Gastrocnemius medialis (tissue), 4 donors: ENCODE data around the gene SCG5. TPM values are rescaled to one million over a fixed set of nuclear protein-coding genes. Genes with fewer than 3 reads are reported as not detected.

Experiments used
- ATAC-seq, 2 donors: fragments of 150-250 bp; one replicate each; pipeline ENCODE4 v1.9.1; 2016
- DNase-seq, 2 donors: peaks; one replicate each; pipeline ENCODE4 v3.0.0-alpha.2; 2019
- H3K27ac ChIP-seq, 4 donors: fragments of 200-600 bp; sonication (generic); 1 replicate in 1 of 4; 2 replicates in 3 of 4; pipeline ENCODE4 v1.5.1; 2016 to 2018; ENCODE audit warnings: mild to moderate bottlenecking in 2 of 4, moderate library complexity in 1 of 4
- H3K27me3 ChIP-seq, 3 donors: fragments of 200-600 bp; sonication (generic) in 2 of 3; 1 replicate in 1 of 3; 2 replicates in 2 of 3; pipeline versions ENCODE4 v1.5.1 to v1.6.0; 2016 to 2019; ENCODE audit warnings: mild to moderate bottlenecking in 1 of 3, moderate library complexity in 1 of 3
- H3K36me3 ChIP-seq, 2 donors: fragments of 200-600 bp; sonication (generic) in 1 of 2; one replicate each; pipeline ENCODE4 v1.5.1; 2017 to 2018
- H3K4me1 ChIP-seq, 2 donors: fragments of 200-600 bp; sonication (generic) in 1 of 2; one replicate each; pipeline ENCODE4 v1.5.1; 2016 to 2017; ENCODE audit warnings: mild to moderate bottlenecking in 2 of 2
- H3K4me3 ChIP-seq, 4 donors: fragments of 200-600 bp; sonication (generic) in 3 of 4; 1 replicate in 1 of 4; 2 replicates in 3 of 4; pipeline ENCODE4 v1.5.1; 2016 to 2019; ENCODE audit warnings: mild to moderate bottlenecking in 2 of 4
- H3K9me3 ChIP-seq, 3 donors: fragments of 200-600 bp; sonication (generic) in 2 of 3; 1 replicate in 1 of 3; 2 replicates in 2 of 3; pipeline ENCODE4 v1.5.1; 2016 to 2019
- POLR2A ChIP-seq, 2 donors: fragments of 450-650 bp; IDR thresholded peaks; one replicate each; pipeline ENCODE4 v1.6.1; 2017; ENCODE audit warnings: antibody characterized with exemption in 2 of 2, mild to moderate bottlenecking in 2 of 2, moderate library complexity in 2 of 2
- in situ Hi-C, 4 donors: fragments of 200-750 bp; cut with MboI; loops; one replicate each; pipeline versions ENCODE4 v1.15.0 to v1.8.0; 2017; ENCODE audit warnings: low sequenced_read_pairs in 4 of 4
- intact Hi-C: fragments of 100-400 bp; cut with DNase I; formaldehyde crosslinking; loops from one replicate; pipeline ENCODE4 v1.15.1; 2023; ENCODE audit warnings: low total_unique reads
- total RNA-seq, 4 donors: library from RNA; depleted of rRNA; stranded (reverse); fragments of >200 nt; gene quantifications; one replicate each; pipeline versions ENCODE4 v1.1.0 to v1.2.3, GENCODE V29; 2016
- TF ChIP-seq, protein P1 (sequence below), 5 experiments: fragments of 450-650 bp in 3 of 5; fragments of 200-600 bp in 2 of 5; sonication (generic) in 2 of 5; IDR thresholded peaks in 4 of 5; conservative IDR thresholded peaks in 1 of 5; 1 replicate in 4 of 5; 2 replicates in 1 of 5; pipeline ENCODE4 v1.5.1; 2016 to 2019; ENCODE audit warnings: antibody characterized with exemption in 5 of 5, mild to moderate bottlenecking in 3 of 5, moderate library complexity in 3 of 5

Gene SCG5
- total RNA-seq, 4 donors from 2014 or later = 0.53 TPM; not detected in 3

- Histone ChIP-seq H3K4me3 (no peak overlapping the region), H3K9me3 (no peaks in the 10 kb centered on the region), H3K27me3 (peaks cover 10 to 17% (median 11%) of the 10 kb centered on the region in 3 donors), H3K27ac (no peak overlapping the region), H3K4me1 (no peaks in the 10 kb centered on the region), H3K36me3 (no peaks in the 10 kb centered on the region)
- TF ChIP-seq, protein P1, sequence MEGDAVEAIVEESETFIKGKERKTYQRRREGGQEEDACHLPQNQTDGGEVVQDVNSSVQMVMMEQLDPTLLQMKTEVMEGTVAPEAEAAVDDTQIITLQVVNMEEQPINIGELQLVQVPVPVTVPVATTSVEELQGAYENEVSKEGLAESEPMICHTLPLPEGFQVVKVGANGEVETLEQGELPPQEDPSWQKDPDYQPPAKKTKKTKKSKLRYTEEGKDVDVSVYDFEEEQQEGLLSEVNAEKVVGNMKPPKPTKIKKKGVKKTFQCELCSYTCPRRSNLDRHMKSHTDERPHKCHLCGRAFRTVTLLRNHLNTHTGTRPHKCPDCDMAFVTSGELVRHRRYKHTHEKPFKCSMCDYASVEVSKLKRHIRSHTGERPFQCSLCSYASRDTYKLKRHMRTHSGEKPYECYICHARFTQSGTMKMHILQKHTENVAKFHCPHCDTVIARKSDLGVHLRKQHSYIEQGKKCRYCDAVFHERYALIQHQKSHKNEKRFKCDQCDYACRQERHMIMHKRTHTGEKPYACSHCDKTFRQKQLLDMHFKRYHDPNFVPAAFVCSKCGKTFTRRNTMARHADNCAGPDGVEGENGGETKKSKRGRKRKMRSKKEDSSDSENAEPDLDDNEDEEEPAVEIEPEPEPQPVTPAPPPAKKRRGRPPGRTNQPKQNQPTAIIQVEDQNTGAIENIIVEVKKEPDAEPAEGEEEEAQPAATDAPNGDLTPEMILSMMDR (IDR thresholded peaks at IDR 0.05 in 4 of 5, conservative IDR thresholded peaks at IDR 0.05 in 1 of 5) = no peak
- no peak for TF ChIP-seq POLR2A (IDR thresholded peaks at IDR 0.05)
- DNase-seq (no peak), ATAC-seq (no peak)
- in situ Hi-C loops = no loop called here
- intact Hi-C loops = no loop called here
Observed at GRCh38 chr15:32646291-32646690, 4.8 kb downstream of the SCG5 start.

DNA sequence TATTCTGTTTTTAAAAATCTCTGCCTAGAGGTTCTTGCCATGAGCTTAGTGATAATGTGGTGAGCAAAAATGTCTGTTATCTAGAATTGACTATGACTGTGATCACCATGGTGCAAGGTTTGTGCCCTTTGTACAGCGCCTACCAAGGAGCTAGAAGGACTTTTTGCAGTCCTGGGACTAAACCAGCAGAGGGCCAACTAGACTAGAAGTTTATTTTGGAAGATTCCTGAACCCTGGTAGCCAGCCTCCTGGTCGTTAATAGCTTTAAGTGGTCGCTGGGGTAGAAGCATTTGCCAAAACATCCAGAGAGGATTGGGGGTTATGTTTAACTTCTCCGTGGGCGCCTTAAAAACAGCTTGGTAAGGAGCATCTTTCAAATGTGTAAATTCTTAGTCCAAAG, 7.8 kb downstream of the SCG5 start:
- Histone ChIP-seq H3K27me3 (peaks cover 0 to 2% (median 0%) of the 10 kb centered on the region in 3 donors), H3K27ac (no peak overlapping the region), H3K36me3 (no peaks in the 10 kb centered on the region), H3K4me1 (no peaks in the 10 kb centered on the region), H3K4me3 (no peak overlapping the region), H3K9me3 (no peaks in the 10 kb centered on the region)
- no peak for DNase-seq
- in situ Hi-C loops = no loop called here
- intact Hi-C loops = no loop called here
- ATAC-seq = no peak
- TF ChIP-seq POLR2A (IDR thresholded peaks at IDR 0.05) = no peak
- TF ChIP-seq, protein P1 (IDR thresholded peaks at IDR 0.05 in 4 of 5, conservative IDR thresholded peaks at IDR 0.05 in 1 of 5) = no peak

DNA sequence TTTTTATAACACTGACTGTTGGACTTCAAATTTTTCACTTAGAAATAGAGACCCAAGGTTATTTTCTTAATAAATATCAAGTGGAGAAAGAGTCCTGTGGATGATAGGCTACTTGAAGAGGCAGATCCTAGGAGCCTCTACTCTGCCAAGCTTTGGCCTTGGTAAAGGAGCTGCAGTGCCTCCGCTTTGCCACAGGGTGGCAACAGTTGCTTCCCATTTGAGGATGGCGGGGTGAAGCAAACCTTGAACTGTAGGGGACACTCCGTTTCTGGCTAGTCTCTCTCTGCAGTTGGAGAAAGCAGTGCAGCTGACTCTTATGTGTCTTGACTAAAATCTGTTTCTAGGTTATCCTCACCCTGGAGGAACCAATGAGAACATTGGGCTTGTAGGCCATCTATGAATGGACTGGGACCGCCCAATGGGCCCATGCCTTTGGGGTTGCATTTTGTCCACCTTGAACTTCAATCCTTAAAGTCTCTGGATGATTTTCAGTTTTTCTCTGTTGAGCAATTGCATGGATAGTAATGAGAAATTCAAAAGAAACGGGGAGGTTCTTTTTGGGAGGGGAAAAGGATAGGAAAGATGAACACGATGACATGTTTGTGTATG, 9.8 kb downstream of the SCG5 start:
- H3K27me3 ChIP-seq = no peaks in the 10 kb centered on the region
- DNase-seq (peak in 1 of 2 donors; percentile 9), ATAC-seq (peak in 1 of 2 donors; percentile 78)
- H3K27ac ChIP-seq = no peak overlapping the region
- H3K9me3 ChIP-seq = no peaks in the 10 kb centered on the region
- no peaks in the 10 kb centered on the region for H3K4me1 ChIP-seq
- intact Hi-C loops (no loop called here), in situ Hi-C loops (loop anchor here (25.0 kb wide), 2 partner anchors 336 to 486 kb away; no protein-coding TSS in a partner anchor)
- no peak for TF ChIP-seq POLR2A (IDR thresholded peaks at IDR 0.05)
- TF ChIP-seq, protein P1 (IDR thresholded peaks at IDR 0.05 in 4 of 5, conservative IDR thresholded peaks at IDR 0.05 in 1 of 5) = peak; percentile 30 to 81 (median 61)
- H3K4me3 ChIP-seq = no peak overlapping the region
- no peaks in the 10 kb centered on the region for H3K36me3 ChIP-seq

- H3K4me3 ChIP-seq = no peak overlapping the region
- no peaks in the 10 kb centered on the region for H3K9me3 ChIP-seq
- in situ Hi-C loops (loop anchor here (25.0 kb wide), 2 partner anchors 335 to 485 kb away; no protein-coding TSS in a partner anchor), intact Hi-C loops (no loop called here)
- H3K4me1 ChIP-seq = no peaks in the 10 kb centered on the region
- H3K36me3 ChIP-seq = no peaks in the 10 kb centered on the region
- TF ChIP-seq, protein P1 (IDR thresholded peaks at IDR 0.05 in 4 of 5, conservative IDR thresholded peaks at IDR 0.05 in 1 of 5) = no peak
- no peak for TF ChIP-seq POLR2A (IDR thresholded peaks at IDR 0.05)
- H3K27me3 ChIP-seq = no peaks in the 10 kb centered on the region
- DNase-seq (no peak), ATAC-seq (no peak)
- no peak overlapping the region for H3K27ac ChIP-seq
Observed at GRCh38 chr15:32652178-32652577, 10.7 kb downstream of the SCG5 start.
